NCI-H1694 (cell line): ENCODE results near the gene PIMREG.
A peak's percentile ranks its signal among the peaks of the same experiment; 100 is the strongest.
"Not testable (repeated sequence)": the region's sequence is repeated elsewhere in the genome, so short reads cannot be mapped to it uniquely, and the experiment has no call there.

Experiments used
- DNase-seq: peaks from one replicate; lab custom pipeline; 2025; lab: John Stamatoyannopoulos, UW

Gene PIMREG

GRCh38 chr17:6478486-6478885 lies 34.2 kb downstream of the PIMREG start:
- no peak for DNase-seq

- DNase-seq, result no peak
Measured at GRCh38 chr17:6479622-6480302, 35.5 kb downstream of the PIMREG start.

- no peak for DNase-seq
Measured at GRCh38 chr17:6480303-6480675, 36.0 kb downstream of the PIMREG start.

- DNase-seq, result no peak
Measured at GRCh38 chr17:6482105-6482455, 37.8 kb downstream of the PIMREG start.

GRCh38 chr17:6482796-6483195 lies 38.5 kb downstream of the PIMREG start:
- not testable (repeated sequence) for DNase-seq

GRCh38 chr17:6483507-6483906 lies 39.3 kb downstream of the PIMREG start:
- no peak for DNase-seq

GRCh38 chr17:6485646-6486412 lies 41.6 kb downstream of the PIMREG start:
- DNase-seq, result no peak

GRCh38 chr17:6487251-6488007 lies 43.2 kb downstream of the PIMREG start:
- no peak for DNase-seq

GRCh38 chr17:6488008-6488539 lies 43.8 kb downstream of the PIMREG start:
- DNase-seq, result no peak

- no peak for DNase-seq
Measured at GRCh38 chr17:6489016-6489550, 44.8 kb downstream of the PIMREG start.

GRCh38 chr17:6491071-6491700 lies 46.9 kb downstream of the PIMREG start:
- DNase-seq, result no peak

- no peak for DNase-seq
Measured at GRCh38 chr17:6492892-6493674, 48.8 kb downstream of the PIMREG start.

GRCh38 chr17:6494239-6494941 lies 50.1 kb downstream of the PIMREG start:
- DNase-seq, result no peak

- no peak for DNase-seq
Measured at GRCh38 chr17:6495450-6496115, 51.3 kb downstream of the PIMREG start.

GRCh38 chr17:6496116-6496481 lies 51.8 kb downstream of the PIMREG start:
- no peak for DNase-seq

- DNase-seq, result peak; percentile 28
Measured at GRCh38 chr17:6496640-6497441, 52.6 kb downstream of the PIMREG start.

- no peak for DNase-seq
Measured at GRCh38 chr17:6497496-6498221, 53.4 kb downstream of the PIMREG start.

- no peak for DNase-seq
Measured at GRCh38 chr17:6498356-6498755, 54.1 kb downstream of the PIMREG start.
